ENCODE results near the gene RPS19.

DNA sequence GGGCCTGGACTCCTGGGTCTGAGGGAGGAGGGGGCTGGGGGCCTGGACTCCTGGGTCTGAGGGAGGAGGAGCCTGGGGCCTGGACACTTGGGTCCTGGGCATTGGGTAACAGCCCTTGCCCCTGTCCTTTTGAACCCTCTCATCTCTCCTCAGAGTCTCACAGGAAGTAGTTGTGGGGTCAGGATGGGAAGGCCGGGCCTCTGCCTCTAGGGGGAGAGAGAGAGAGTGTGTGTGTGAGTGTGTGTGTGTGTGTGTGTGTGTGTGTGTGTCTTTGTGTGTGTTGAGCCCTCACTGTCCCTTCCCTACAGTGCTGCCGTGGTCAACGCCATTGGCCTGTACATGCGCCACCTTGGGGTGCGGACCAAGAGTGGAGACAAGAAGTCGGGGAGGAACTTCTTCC lies 33.8 kb downstream of the RPS19 start:
- no peak for TF ChIP-seq POLR2A (IDR thresholded peaks at IDR 0.05)
- TF ChIP-seq, protein P1, sequence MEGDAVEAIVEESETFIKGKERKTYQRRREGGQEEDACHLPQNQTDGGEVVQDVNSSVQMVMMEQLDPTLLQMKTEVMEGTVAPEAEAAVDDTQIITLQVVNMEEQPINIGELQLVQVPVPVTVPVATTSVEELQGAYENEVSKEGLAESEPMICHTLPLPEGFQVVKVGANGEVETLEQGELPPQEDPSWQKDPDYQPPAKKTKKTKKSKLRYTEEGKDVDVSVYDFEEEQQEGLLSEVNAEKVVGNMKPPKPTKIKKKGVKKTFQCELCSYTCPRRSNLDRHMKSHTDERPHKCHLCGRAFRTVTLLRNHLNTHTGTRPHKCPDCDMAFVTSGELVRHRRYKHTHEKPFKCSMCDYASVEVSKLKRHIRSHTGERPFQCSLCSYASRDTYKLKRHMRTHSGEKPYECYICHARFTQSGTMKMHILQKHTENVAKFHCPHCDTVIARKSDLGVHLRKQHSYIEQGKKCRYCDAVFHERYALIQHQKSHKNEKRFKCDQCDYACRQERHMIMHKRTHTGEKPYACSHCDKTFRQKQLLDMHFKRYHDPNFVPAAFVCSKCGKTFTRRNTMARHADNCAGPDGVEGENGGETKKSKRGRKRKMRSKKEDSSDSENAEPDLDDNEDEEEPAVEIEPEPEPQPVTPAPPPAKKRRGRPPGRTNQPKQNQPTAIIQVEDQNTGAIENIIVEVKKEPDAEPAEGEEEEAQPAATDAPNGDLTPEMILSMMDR (IDR thresholded peaks at IDR 0.05), result no peak
